T-cell (primary cell): ENCODE data around the gene IFI30. TPM values are rescaled to one million over a fixed set of nuclear protein-coding genes. Genes with fewer than 3 reads are reported as not detected.
A peak's percentile ranks its signal among the peaks of the same experiment; 100 is the strongest.
"Not testable (repeated sequence)": the region's sequence is repeated elsewhere in the genome, so short reads cannot be mapped to it uniquely, and the experiment has no call there.

Experiments
- ATAC-seq, 4 experiments: fragments of 200-7000 bp in 3 of 4; fragments of 150-1000 bp in 1 of 4; cut with Tn5 transposase; replicated peaks in 1 of 4; 1 replicate in 3 of 4; 2 replicates in 1 of 4; pipeline ENCODE4 v1.10.0; 2021; ENCODE audit warnings: moderate library complexity in 3 of 4, mild to moderate bottlenecking in 2 of 4, moderate number of reproducible peaks in 1 of 4
- CTCF ChIA-PET, 2 donors: fragments of 300-600 bp; sonication (Branson Sonifier 250); formaldehyde crosslinking; loops; one replicate each; lab custom pipeline; 2022; ENCODE audit warnings: antibody characterized with exemption in 2 of 2; lab: Charles Lee
- POLR2A ChIA-PET, 2 donors: fragments of 300-600 bp; sonication (Branson Sonifier 250); formaldehyde crosslinking; loops; one replicate each; lab custom pipeline; 2022; ENCODE audit warnings: antibody characterized with exemption in 2 of 2; lab: Charles Lee
- DNase-seq, 35 experiments: peaks; one replicate each; pipeline versions ENCODE4 v3.0.0 to v3.0.0-alpha.2; 2013 to 2023
- H3K27ac ChIP-seq: one replicate; pipeline ENCODE4 v1.5.1; 2013; ENCODE audit warnings: low read length
- H3K27me3 ChIP-seq, 2 experiments: replicated peaks in 1 of 2; 1 replicate in 1 of 2; 2 replicates in 1 of 2; pipeline versions ENCODE4 v1.6.1 to v1.7.0; 2013; ENCODE audit warnings: low read length in 1 of 2, mixed read lengths in 1 of 2; ENCODE audit not compliant: control insufficient read depth in 2 of 2, insufficient read depth in 2 of 2; ENCODE audit errors: extremely low read depth in 1 of 2
- H3K36me3 ChIP-seq, 2 donors: 1 replicate in 1 of 2; 2 replicates in 1 of 2; pipeline versions ENCODE4 v1.6.1 to v1.7.0; 2013; ENCODE audit warnings: low read length in 1 of 2; ENCODE audit not compliant: control insufficient read depth in 2 of 2, insufficient read depth in 1 of 2; ENCODE audit errors: extremely low read depth in 1 of 2
- H3K4me1 ChIP-seq, 2 experiments: 1 replicate in 1 of 2; 2 replicates in 1 of 2; pipeline versions ENCODE4 v1.6.1 to v1.7.0; 2013; ENCODE audit warnings: low read length in 2 of 2, mixed read lengths in 1 of 2; ENCODE audit not compliant: insufficient read depth in 2 of 2, control insufficient read depth in 1 of 2; ENCODE audit errors: extremely low read depth in 1 of 2
- H3K4me3 ChIP-seq, 2 donors: 1 replicate in 1 of 2; 2 replicates in 1 of 2; pipeline versions ENCODE4 v1.5.1 to v1.7.0; 2013; ENCODE audit warnings: mild to moderate bottlenecking in 2 of 2, low read length in 1 of 2, moderate library complexity in 1 of 2; ENCODE audit not compliant: control insufficient read depth in 1 of 2; ENCODE audit errors: extremely low read depth in 1 of 2
- H3K9me3 ChIP-seq: 2 replicates; pipeline ENCODE4 v1.7.0; 2013
- H3K27ac Mint-ChIP-seq, 2 donors: one replicate each; pipeline ENCODE4 v1.8.0; 2020 to 2021; ENCODE audit warnings: mild to moderate bottlenecking in 2 of 2, mixed read lengths in 2 of 2
- H3K27me3 Mint-ChIP-seq, 2 donors: one replicate each; pipeline ENCODE4 v1.8.0; 2021 to 2022; ENCODE audit warnings: mixed read lengths in 2 of 2
- H3K36me3 Mint-ChIP-seq: one replicate; pipeline ENCODE4 v1.8.0; 2021; ENCODE audit warnings: mixed read lengths
- H3K4me1 Mint-ChIP-seq, 3 donors: one replicate each; pipeline ENCODE4 v1.8.0; 2020 to 2022; ENCODE audit warnings: mixed read lengths in 3 of 3, mild to moderate bottlenecking in 1 of 3
- H3K4me3 Mint-ChIP-seq, 3 donors: one replicate each; pipeline ENCODE4 v1.8.0; 2020 to 2022; ENCODE audit warnings: mild to moderate bottlenecking in 3 of 3, mixed read lengths in 3 of 3, moderate library complexity in 3 of 3
- H3K9me3 Mint-ChIP-seq, 3 donors: one replicate each; pipeline ENCODE4 v1.8.0; 2020 to 2022; ENCODE audit warnings: mixed read lengths in 3 of 3
- WGBS: methylation state at CpG from one replicate; pipeline ENCODE4 v1.1.5; 2013; ENCODE audit warnings: missing lambda C conversion rate; ENCODE audit not compliant: insufficient coverage; 5-methylcytosine and 5-hydroxymethylcytosine counted together
- total RNA-seq, 35 experiments: library from RNA in 6 of 35; stranded (reverse) in 6 of 35; fragments of 120-200 nt in 1 of 35; gene quantifications; one replicate each; pipeline versions ENCODE4 v1.2.1 to v1.2.4 and lab custom pipeline; 2013 to 2026

The IFI30 gene
- total RNA-seq, 5 donors from 2014 or later (not counting 1 experiment from before 2014, with no cell fraction given), result 3.2 to 11.8 (median 5.1) TPM

GRCh38 chr19:18206018-18206417, 32.4 kb downstream of the IFI30 start:
- no peak for DNase-seq
- Histone ChIP-seq H3K36me3 (peaks cover 0 to 3% of the 10 kb centered on the region in 2 donors), H3K27ac (no peak overlapping the region), H3K4me1 (peaks cover 12 to 31% of the 10 kb centered on the region in 2 experiments), H3K27me3 (peaks cover 0 to 32% of the 10 kb centered on the region in 2 experiments), H3K9me3 (no peaks in the 10 kb centered on the region), H3K4me3 (no peak overlapping the region)
- no peak overlapping the region for H3K27ac Mint-ChIP-seq
- peaks cover 4 to 12% of the 10 kb centered on the region in 2 donors for H3K27me3 Mint-ChIP-seq
- H3K4me3 Mint-ChIP-seq, result peak overlapping the region in 1 of 3 donors; percentile 94
- ATAC-seq, result no peak
- CTCF ChIA-PET, result interaction anchor here in 1 of 2 donors (1.3 to 3.5 kb wide), 2 partner anchors 14 to 123 kb away, joined by 3 to 26 read pairs; partner anchors contain the start of gene MPV17L2
- H3K9me3 Mint-ChIP-seq, result no peaks in the 10 kb centered on the region
- WGBS, result 92% methylated on average over 2 of the region's 12 CpGs
- POLR2A ChIA-PET, result no interaction called here
- peaks cover 22 to 30% (median 24%) of the 10 kb centered on the region in 3 donors for H3K4me1 Mint-ChIP-seq
- peaks cover 3% of the 10 kb centered on the region for H3K36me3 Mint-ChIP-seq

- Histone ChIP-seq H3K9me3 (no peaks in the 10 kb centered on the region), H3K4me3 (no peak overlapping the region), H3K36me3 (no peaks in the 10 kb centered on the region), H3K4me1 (peaks cover 5 to 19% of the 10 kb centered on the region in 2 experiments), H3K27me3 (peaks cover 0 to 43% of the 10 kb centered on the region in 2 experiments), H3K27ac (no peak overlapping the region)
- H3K27me3 Mint-ChIP-seq, result peaks cover 4 to 17% of the 10 kb centered on the region in 2 donors
- peak overlapping the region in 1 of 2 donors; percentile 16 for H3K27ac Mint-ChIP-seq
- CTCF ChIA-PET, result interaction anchor here (0.6 to 2.0 kb wide), 8 partner anchors 13 to 711 kb away, joined by 3 to 13 read pairs (median 4); partner anchors contain the start of genes DDX49 (in 1 of the 2) and MPV17L2 (in 1 of the 2)
- no peaks in the 10 kb centered on the region for H3K9me3 Mint-ChIP-seq
- DNase-seq (peak in 25 of 35 experiments; percentile 23 to 70 (median 48)), ATAC-seq (no peak)
- 41% methylated on average over 5 of the region's 32 CpGs for WGBS
- H3K36me3 Mint-ChIP-seq, result no peaks in the 10 kb centered on the region
- H3K4me3 Mint-ChIP-seq, result no peak overlapping the region
- POLR2A ChIA-PET, result interaction anchor here in 1 of 2 donors (0.6 kb wide), 1 partner anchor 648 kb away, joined by 6 read pairs; no protein-coding TSS in a partner anchor
- peaks cover 8 to 14% (median 8%) of the 10 kb centered on the region in 3 donors for H3K4me1 Mint-ChIP-seq
Observed at GRCh38 chr19:18208098-18208951, 34.7 kb downstream of the IFI30 start.

- H3K4me1 ChIP-seq, ATAC-seq, H3K4me1 Mint-ChIP-seq, H3K36me3 ChIP-seq, H3K36me3 Mint-ChIP-seq, DNase-seq, H3K9me3 ChIP-seq, H3K4me3 Mint-ChIP-seq, POLR2A ChIA-PET, H3K27ac ChIP-seq, H3K4me3 ChIP-seq, H3K9me3 Mint-ChIP-seq, H3K27ac Mint-ChIP-seq: not testable (repeated sequence)
- H3K27me3 ChIP-seq, result peaks cover 0 to 44% of the 10 kb centered on the region in 2 experiments
- H3K27me3 Mint-ChIP-seq, result peaks cover 4 to 19% of the 10 kb centered on the region in 2 donors
- CTCF ChIA-PET, result interaction anchor here in 1 of 2 donors (1.8 kb wide), 1 partner anchor 42 kb away, joined by 7 read pairs; no protein-coding TSS in a partner anchor
- 60% methylated on average over 1 of the region's 5 CpGs for WGBS
Observed at GRCh38 chr19:18209912-18210311, 36.3 kb downstream of the IFI30 start.

- Histone ChIP-seq H3K27me3 (peaks cover 0 to 42% of the 10 kb centered on the region in 2 experiments), H3K9me3 (no peaks in the 10 kb centered on the region), H3K27ac (no peak overlapping the region), H3K4me3 (no peak overlapping the region), H3K36me3 (no peaks in the 10 kb centered on the region), H3K4me1 (no peaks in the 10 kb centered on the region)
- WGBS, result 72% methylated on average over 14 of the region's 14 CpGs
- no peak overlapping the region for H3K4me3 Mint-ChIP-seq
- peaks cover 4 to 19% of the 10 kb centered on the region in 2 donors for H3K27me3 Mint-ChIP-seq
- ATAC-seq, result no peak
- ChIA-PET CTCF (no interaction called here), POLR2A (interaction anchor here (0.6 to 0.7 kb wide), 4 partner anchors 9 to 1146 kb away, joined by 3 to 7 read pairs (median 4); no protein-coding TSS in a partner anchor)
- DNase-seq, result no peak
- no peak overlapping the region for H3K27ac Mint-ChIP-seq
- no peaks in the 10 kb centered on the region for H3K9me3 Mint-ChIP-seq
- no peaks in the 10 kb centered on the region for H3K4me1 Mint-ChIP-seq
- H3K36me3 Mint-ChIP-seq, result no peaks in the 10 kb centered on the region
Observed at GRCh38 chr19:18211683-18212082, 38.1 kb downstream of the IFI30 start.

GRCh38 chr19:18214779-18215433, 41.3 kb downstream of the IFI30 start:
- no peaks in the 10 kb centered on the region for H3K9me3 ChIP-seq
- Mint-ChIP-seq H3K27ac (no peak overlapping the region), H3K9me3 (no peaks in the 10 kb centered on the region), H3K27me3 (peaks cover 0 to 12% of the 10 kb centered on the region in 2 donors), H3K4me3 (no peak overlapping the region), H3K36me3 (no peaks in the 10 kb centered on the region), H3K4me1 (peaks cover 0 to under 1% (median 0%) of the 10 kb centered on the region in 3 donors)
- POLR2A ChIA-PET, result no interaction called here
- DNase-seq, result no peak
- CTCF ChIA-PET, result interaction anchor here in 1 of 2 donors (0.7 kb wide), 1 partner anchor 29 kb away, joined by 3 read pairs; no protein-coding TSS in a partner anchor
- no peaks in the 10 kb centered on the region for H3K36me3 ChIP-seq
- no peak overlapping the region for H3K4me3 ChIP-seq
- H3K27me3 ChIP-seq, result peaks cover 0 to 44% of the 10 kb centered on the region in 2 experiments
- H3K27ac ChIP-seq, result no peak overlapping the region
- no peaks in the 10 kb centered on the region for H3K4me1 ChIP-seq
- 50% methylated on average over 5 of the region's 7 CpGs for WGBS
- no peak for ATAC-seq

- Histone ChIP-seq H3K4me1 (peaks cover 0 to 4% of the 10 kb centered on the region in 2 experiments), H3K4me3 (no peak overlapping the region), H3K27me3 (peaks cover 0 to 43% of the 10 kb centered on the region in 2 experiments), H3K9me3 (no peaks in the 10 kb centered on the region), H3K36me3 (no peaks in the 10 kb centered on the region), H3K27ac (no peak overlapping the region)
- no CpG with 5 or more reads among the region's 8 CpGs for WGBS
- CTCF ChIA-PET, result interaction anchor here (0.6 kb wide), 2 partner anchors 43 to 112 kb away, joined by 3 read pairs; no protein-coding TSS in a partner anchor
- ATAC-seq (no peak), DNase-seq (no peak)
- Mint-ChIP-seq H3K36me3 (no peaks in the 10 kb centered on the region), H3K27me3 (peaks cover 3 to 17% of the 10 kb centered on the region in 2 donors), H3K4me1 (peaks cover 0 to 7% (median 3%) of the 10 kb centered on the region in 3 donors), H3K9me3 (no peaks in the 10 kb centered on the region), H3K27ac (no peak overlapping the region), H3K4me3 (no peak overlapping the region)
- POLR2A ChIA-PET, result interaction anchor here in 1 of 2 donors (0.7 kb wide), 1 partner anchor 427 kb away, joined by 6 read pairs; no protein-coding TSS in a partner anchor
Observed at GRCh38 chr19:18216789-18217188, 43.2 kb downstream of the IFI30 start.
